Measurements from ENCODE around the gene DNTT.
A peak's percentile ranks its signal among the peaks of the same experiment; 100 is the strongest.
"Not testable (repeated sequence)": the region's sequence is repeated elsewhere in the genome, so short reads cannot be mapped to it uniquely, and the experiment has no call there.

The DNTT gene

DNA sequence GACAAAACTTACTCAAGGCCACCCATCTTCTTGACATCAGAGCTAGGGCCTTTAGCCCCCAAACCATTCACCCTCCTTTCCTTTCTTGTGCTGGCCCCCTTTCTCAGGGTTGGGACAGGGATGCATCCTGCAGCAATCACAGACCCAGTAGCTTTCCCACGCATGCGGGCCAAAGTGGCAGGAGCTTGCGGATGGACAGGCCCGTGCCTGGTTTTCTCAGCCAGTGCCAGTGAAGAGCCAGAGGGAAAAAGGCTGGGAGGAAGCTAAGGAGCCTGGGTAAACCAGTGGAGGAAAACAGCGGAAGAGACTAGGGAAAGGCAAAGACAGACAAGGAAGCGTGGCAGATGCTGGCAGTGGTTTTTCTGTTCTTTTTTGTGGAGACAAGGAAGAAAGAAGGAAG is 27.8 kb upstream of the DNTT start:
- no peak for DNase-seq (ENCODE audit: low spot score)

DNA sequence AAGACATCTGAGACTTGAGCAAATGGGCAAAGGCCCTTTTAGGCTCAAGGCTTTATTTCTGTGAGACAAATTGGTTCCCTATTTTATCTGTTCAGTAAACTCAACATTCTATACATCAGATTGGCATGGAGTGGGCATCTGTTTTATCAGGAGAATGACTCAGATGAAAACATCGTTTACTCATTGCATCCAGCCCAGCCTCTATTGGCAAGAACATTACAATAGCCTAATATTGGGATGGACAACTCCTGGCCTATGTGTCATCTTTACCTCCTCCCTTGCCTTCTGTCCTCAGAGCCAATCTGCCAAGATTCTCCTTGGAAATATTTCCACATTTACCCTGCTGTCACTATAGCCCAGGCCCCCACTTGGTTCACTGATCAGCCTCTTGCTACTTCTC is 27.4 kb upstream of the DNTT start:
- DNase-seq (ENCODE audit: low spot score), result no peak

DNA sequence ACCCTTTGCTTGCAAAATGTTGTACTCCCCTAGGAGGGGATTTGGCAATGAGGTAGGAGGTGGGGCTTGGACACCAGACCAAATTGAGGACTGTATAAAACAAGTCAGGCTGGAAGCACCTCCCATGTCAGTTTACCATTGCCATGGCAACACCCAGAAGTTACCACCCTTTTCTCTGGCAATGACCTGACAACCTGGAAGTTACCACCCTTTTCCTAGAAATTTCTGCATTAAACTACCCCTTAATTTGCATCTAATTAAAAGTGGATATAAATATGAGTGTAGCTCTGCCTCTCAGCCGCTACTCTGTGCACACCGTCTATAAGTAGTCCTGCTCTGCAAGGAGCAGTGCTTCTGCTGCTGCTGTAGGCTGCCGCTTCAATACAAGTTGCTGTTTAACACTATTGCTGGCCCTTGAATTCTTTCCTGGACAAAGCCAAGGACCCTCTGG is 25.0 kb upstream of the DNTT start:
- no peak for DNase-seq (ENCODE audit: low spot score)

DNA sequence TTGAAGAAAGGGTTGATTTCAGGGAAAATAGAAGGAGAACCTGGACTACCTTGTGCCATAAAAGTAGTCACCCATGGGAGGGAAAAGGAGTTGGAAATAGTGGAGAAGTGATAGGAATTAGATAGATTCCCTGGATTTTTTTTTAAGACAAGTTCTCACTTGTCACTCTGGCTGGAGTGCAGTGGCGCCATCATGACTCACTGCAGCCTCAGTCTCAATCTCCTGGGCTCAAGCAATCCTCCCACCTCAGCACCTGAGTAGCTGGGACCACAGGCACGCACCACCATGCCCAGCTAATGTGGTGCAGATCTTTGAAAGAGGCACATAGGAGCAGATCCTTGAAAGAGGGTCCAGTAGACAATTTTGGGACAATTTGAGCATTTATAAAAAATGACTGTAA is 23.4 kb upstream of the DNTT start:
- no peak for DNase-seq (ENCODE audit: low spot score)

DNA sequence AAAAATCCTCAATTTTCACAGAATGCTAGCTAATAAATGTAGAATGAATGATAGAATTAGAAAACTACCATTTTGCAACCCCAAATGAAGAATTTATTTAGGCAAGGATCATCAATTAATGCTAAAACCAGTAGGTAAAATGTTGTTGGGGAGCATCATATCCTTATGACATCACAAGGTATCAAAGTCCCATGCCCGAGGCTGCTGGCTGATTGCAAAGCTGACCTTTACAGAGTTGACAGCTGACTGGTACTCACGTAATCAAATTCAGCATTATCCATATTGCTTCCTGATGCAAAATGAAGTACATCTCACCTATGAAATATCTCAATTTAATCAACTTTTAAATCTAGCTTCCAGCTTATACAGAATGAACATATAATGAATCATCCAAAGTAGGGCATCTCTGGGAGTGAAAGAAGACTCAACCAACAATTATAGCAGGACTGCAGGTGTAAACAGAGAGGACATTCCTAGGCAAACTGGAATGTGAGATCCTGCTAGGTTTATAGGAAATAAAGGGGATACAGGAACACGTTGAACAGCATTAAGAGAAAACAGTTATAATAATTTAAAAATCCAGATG is 22.7 kb upstream of the DNTT start:
- DNase-seq (ENCODE audit: low spot score), result no peak

DNA sequence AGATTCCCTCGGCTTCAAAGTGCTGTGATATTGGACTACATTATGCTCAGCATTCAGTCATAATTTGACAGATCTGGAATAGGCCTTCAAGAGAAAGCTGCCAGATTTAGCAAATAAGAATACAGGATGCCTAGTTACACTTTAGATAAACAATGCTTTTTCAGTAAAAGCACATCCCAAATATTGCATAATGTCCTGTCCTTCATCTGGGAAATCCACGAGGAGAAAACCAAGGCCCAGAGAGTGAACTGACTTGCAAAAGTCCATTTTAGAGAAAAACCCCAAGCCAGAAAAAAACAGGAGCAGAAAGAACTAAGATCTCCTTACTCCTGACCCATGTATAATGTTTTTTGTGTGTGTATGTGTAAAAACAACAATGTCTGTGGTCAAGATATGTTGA is 20.9 kb upstream of the DNTT start:
- DNase-seq (ENCODE audit: low spot score), result no peak

DNA sequence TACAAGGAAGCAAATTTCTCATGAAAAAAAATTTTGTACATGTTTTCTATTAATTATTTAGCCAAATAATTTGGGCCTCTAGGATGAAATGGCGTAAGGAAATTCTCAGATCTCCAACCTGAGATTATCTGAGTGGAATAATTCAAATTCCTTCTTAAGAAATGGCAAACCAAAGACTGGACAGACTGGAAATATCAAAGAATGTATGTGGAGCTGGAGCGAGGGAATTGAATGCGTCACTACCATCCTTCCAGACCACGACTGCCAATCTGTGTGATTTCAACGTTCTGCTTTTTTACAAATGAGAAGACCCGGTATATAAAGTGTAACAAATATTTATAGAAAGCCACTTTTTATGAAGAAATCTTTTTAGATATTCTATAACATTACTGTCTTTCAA is 20.5 kb upstream of the DNTT start:
- no peak for DNase-seq (ENCODE audit: low spot score)

DNA sequence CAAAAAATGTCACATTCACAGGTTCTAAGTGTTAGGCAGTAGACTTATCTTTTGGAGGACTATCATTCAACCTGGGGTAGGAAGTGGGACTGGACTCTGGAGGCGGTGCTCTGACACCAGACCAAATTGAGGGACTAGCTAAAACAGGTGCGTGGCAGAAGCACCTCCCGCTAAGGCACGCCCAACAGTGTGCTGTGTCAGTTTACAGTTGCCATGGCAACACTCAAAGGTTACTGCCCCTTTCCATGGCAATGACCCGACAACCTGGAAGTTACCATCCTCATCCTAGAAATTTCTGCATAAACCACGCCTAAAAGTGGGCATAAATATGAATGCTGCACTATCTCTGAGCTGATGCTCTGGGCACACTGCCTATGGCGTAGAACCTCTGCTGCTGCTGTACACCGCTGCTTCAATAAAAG is 18.9 kb upstream of the DNTT start:
- no peak for DNase-seq (ENCODE audit: low spot score)

DNA sequence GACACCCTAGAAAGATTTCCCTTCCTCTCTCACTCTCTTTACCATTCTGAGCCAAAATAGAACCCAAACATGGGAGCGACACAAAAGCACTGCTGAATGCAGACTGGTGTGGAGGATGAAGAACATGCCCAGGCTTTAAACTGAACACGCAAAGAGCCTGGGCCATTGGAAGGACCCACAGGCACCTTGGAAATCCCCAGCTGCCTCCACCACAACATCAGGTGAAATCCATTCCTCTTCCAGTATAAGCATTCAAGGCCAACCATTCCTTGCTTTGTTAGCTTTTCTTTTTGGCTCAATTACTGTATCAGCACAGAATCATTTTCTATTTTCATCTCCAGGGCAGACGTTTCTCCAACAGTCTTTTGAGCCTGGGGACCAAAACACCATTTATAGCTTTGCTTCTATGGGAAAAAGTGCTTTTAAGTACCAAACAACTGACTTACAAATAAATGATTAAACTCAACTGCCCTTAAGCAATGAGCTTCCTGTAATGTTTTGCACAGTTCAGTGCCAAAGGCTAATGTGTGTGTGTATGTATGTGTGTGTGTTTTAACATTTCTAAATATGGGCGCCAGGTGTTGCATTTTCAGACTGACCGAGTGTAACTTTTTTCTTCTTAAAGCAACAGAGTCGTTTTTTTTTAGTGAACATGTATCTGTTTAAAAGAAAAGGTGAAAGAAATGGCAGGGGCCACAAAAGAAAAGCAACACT is 16.7 kb upstream of the DNTT start:
- DNase-seq (ENCODE audit: low spot score), result no peak

DNA sequence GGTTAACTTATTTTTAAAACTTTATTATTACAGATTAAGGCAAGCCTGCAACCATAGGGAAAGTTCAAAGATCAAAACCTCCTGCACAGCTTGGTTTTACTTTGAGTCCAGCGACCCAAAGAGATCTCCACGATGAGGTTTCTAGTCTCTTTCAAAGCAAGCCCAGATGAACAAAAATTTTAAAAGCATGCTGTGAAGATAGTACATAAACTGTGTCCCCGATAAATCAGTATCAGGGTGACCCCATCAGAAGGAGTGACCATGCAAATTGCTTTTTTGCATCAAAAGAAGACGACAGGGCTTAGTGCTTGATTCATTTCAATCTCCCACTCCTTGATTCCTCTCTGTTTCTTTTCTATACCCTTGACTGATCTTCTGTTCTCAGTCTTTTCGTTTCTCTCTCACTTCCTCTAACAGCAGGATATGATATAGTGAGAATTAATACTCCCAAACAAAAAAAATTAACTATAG is 16.0 kb upstream of the DNTT start:
- DNase-seq (ENCODE audit: low spot score), result no peak

DNA sequence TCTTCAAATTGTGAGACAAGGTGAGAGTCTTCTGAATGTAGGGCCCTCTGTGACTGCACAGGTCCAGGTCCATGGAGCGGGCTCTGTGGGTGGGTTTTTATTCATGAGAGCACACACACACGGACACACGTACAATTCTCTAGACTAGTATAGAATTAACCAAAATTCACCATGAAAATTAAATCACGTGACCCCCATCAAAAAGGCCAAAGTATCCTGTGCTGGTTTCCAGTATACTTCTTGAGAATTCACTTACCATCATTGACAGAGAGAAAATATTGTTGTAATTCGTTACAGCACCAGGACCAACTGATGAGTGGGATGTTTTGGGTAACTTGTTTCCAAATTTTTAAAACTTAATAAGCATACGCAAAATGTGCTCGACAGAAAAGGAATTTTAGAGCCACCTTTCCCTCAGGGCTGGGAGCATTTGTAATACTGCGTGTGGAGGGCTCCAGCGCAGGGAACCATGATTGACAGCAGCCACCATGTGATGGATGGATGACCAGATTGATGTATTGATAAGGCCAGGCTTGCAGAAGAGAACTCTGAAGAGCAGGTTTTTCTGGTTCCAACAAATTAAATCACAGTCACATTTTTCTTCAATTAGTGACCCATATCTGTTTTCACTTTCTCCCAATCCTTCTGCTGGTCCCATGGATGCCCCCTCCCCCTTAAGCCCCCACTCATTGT is 14.9 kb upstream of the DNTT start:
- no peak for DNase-seq (ENCODE audit: low spot score)

DNA sequence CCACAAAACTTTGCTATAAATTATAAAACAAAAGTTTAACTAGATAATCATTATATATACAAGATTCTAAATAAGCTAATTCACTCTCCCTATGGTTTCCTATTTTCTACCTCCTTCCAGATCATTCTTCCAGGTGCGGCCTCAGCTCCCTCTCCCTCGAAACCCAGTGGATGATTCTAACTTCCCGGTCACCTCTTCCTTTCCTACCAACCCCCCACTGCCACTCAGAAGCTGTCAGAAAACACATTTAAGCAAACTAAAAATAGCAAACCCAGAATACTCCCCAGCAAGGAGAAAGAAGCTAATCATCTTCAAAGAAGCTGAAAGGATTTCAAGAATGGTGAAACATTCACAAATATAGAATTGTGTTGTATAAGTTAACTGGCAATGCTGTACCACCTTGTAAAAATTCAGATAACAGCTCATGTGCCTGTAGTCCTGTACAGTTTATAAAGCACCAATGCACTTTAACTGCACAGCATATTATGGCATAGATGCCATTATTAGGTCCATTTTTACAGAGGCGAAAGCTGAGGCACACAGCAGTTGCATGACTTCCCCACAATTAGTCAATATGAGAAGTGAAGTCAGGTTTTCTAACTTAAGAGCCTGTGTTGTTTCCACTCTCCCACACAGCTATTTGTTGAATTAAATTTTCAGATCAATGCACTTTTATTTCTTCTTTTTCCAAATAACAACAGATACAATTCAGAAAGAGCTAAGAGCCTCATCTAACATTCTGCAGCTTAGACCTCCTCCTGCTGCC is 13.7 kb upstream of the DNTT start:
- DNase-seq (ENCODE audit: low spot score), result peak; percentile 35

DNA sequence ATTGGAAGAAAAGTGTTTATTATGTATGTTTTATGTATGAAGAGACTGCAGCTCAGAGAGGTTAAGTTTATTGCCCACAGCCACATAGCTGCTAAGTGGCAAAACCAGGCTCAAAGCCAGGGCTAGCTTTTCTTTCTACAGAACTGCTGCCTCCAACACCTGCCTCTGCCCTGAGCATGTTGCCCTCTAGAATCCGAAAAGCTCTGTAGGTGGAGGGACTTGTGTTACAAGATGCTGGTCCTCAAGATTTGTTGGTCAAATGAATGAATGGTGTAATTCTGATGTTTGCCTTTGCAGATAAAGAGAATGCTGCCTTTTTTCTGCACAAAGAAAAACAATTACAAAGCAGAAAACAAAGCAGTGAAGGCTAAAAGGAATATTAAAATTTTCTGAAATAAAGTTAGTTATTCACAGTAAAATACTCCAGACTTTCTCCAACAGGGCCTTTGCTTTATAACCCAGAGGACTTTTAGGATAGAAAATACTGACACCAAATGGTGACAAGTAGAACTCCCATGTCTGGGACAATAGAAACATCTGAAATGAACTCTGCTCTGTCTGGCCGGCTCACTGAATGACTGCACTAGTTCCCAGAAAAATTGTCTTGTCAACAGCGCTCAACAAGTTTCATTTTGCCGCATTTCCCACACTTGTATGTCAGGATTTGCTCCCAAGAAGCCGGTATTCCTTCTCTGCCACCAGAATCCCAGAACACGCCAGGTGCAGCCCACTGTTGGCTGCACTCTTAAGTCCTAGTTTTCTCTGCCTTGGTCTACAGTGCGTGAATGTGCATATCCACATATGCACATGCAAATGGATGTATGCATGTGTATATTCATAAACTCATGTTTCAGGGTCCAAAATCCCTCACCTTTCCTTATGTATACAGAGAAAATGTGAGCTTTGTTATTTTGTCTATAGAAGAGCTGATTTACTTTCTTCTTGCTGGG is 11.0 kb upstream of the DNTT start:
- peak; percentile 80 for DNase-seq (ENCODE audit: low spot score)

DNA sequence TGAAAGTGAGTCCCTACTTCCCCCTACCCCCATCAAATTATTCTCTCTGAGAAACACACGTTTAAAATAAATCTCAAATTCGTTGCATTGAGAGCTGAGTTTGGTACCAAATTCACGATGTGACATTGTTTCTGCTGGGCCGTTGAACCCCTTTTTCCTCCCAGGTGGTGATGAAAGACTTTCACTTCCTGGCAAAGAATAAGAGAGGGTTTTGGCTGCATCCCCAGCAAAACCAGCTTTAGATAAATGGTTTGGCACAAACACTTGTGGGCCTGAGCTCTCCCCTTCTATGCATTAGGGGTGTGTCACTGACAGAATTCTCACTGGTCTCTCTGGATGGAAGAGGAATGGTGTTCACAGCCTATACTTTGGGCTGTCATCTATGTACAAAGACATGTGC is 8.8 kb upstream of the DNTT start:
- no peak for DNase-seq (ENCODE audit: low spot score)

DNA sequence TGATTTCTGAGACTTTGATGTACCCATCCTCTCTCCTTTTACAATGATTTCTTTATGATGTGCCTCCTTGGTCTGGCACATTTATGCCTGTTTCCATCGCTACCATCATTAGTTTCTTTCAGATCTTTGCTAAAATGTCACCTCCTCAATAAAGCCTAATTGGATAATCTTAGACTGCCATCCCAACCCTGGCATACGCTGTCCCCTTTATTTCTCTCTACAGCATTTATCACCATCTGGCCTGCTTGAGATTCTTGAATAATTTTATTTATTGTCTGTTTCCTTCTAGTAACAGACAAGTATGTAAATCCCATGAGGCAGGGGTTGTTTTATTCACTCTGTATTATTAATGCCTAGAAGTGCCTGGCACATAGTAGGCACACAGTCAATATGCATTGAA is 6.7 kb upstream of the DNTT start:
- DNase-seq (ENCODE audit: low spot score), result no peak

DNA sequence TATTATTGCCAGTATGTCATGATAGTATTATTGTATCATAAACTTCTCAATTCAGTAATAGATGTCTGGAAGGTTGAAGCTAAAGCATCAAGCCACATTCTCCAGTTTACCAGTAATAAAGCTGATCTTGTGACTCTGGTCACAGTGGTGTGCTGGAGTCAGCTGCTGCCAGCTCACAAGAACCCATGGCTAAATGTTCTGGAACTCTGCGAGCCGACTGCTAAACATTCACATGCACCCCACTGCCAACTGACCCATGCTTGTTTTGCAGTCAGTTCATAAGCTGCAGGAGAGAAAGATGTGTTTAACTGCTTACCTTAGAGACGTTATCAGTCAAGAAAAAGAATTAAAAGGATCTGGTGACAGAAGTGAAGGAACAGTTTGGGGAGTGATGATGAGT is 5.9 kb upstream of the DNTT start:
- DNase-seq (ENCODE audit: low spot score), result no peak

DNA sequence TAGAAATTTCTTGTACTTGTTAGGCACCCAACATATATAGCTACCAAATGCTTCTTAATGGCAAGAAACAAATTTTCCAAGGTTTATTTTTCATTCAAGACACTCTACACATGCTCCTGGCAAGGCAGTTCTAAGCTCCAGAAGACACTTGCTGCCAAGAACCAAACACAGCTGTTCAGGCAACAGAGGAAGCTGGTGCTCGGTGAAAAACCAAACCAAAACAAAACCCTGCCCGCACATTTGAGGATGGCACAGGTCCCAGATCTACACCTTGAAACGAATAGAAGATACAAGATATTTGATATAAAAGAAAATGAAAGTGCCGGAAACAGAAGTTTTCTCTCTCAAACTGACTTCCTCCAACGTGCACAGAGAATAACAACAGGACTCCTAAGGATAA is 4.9 kb upstream of the DNTT start:
- peak; percentile 31 for DNase-seq (ENCODE audit: low spot score)

DNA sequence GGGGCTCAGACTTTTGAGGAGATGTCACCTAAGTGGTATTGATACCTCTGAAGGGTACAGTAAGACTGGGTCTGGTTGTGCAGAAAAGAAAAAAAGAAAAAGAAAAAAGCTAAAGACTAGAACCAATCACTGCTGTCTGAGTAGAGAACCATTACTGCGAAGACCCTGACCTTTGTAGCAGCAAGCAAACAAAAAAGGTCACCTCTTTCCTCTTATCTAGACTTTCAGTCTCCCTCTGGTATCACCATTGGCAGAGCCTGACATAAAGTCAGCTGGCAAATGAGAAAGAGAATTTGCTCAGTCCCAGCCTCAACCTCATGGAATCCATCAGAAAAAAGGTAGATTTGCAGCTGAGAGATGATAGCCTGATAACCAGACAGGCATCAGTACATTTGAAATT is 2.6 kb upstream of the DNTT start:
- no peak for DNase-seq (ENCODE audit: low spot score)

DNA sequence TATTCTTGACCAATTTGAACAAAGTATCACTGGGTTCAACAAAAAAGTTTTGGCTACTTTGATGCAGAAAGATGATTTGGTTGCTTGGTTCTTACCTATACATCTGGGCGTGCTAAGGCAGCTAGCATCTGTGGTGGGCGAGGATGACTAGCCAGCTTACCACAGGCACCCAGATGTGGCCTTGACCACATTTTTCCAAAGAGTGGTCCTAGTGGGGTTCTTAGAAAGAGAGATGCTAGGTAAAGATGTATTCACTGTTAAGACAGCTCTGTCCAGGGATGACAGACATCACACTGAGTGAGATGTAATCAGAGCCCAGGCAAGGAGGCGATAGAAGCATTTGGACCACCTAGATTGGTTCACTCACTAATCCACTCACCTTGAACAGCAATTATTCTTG is 785 bp downstream of the DNTT start:
- no peak for DNase-seq (ENCODE audit: low spot score)

DNA sequence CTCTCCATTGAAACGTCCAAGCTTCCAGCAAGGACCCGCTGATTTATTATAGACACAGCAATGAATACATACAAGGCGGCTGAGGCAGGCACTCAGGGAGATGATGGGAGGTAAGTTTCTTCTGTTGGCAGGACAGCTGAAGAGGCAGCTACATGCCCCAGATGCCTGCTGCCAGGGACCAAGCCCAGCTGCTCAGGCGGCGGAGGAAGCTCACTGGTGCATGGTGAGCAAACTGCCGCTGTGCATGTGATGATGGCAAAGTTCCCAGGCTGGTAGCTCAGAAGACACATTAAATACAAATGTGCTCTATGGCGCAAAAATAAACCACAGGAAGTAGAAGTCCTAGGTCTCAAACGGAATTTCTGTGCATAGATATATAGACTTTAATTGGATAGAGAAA is 2.3 kb downstream of the DNTT start:
- DNase-seq (ENCODE audit: low spot score), result peak; percentile 69

DNA sequence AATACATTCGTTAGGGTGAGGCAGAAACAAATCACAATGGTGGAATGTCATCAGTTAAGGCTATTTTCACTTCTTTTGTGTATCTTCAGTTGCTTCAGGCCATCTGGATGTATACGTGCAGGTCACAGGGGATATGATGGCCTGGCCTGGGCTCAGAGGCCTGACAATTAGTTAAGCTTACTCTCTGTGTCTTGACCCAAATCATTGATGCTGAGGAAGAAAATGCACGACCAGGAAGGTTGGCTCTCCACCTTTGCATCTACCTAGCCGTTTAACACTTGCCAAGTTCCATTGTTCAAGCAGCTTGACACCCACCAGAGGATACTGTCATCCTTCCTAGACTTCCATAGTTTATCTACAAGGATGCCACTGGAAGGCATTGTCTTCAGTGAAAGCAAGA is 4.6 kb downstream of the DNTT start:
- DNase-seq (ENCODE audit: low spot score), result not testable (repeated sequence)
